OCI-LY3 (cell line): ENCODE measurements around the gene NCDN.

ENCODE experiments used
- H2AFZ ChIP-seq: fragments of 200-600, 300-600 bp; shearing (Covaris generic); 2 replicates; pipeline ENCODE4 v1.6.0; 2014; ENCODE audit warnings: antibody characterized with exemption, low read depth, low read length
- H3K27ac ChIP-seq: fragments of 200-600, 300-600 bp; sonication (generic); 2 replicates; pipeline ENCODE4 v1.5.1; 2014; ENCODE audit warnings: mild to moderate bottlenecking, low read length, moderate library complexity, mixed read lengths
- H3K27me3 ChIP-seq: fragments of 200-600, 300-600 bp; sonication (generic); 2 replicates; pipeline ENCODE4 v1.6.1; 2014; ENCODE audit warnings: low read depth, low read length, mixed read lengths
- H3K36me3 ChIP-seq: fragments of 200-600, 300-600 bp; sonication (generic); replicated peaks from 2 replicates; pipeline ENCODE3; 2014; ENCODE audit warnings: low read depth, low read length, mixed read lengths
- H3K4me1 ChIP-seq: fragments of 300-600, 200-600 bp; sonication (generic); 2 replicates; pipeline ENCODE4 v1.6.1; 2014; ENCODE audit warnings: low read length, mixed read lengths
- H3K4me2 ChIP-seq: fragments of 200-600, 300-600 bp; sonication (generic); 2 replicates; pipeline ENCODE4 v1.6.1; 2014; ENCODE audit warnings: low read length, mixed read lengths
- H3K4me3 ChIP-seq: fragments of 300-600, 200-600 bp; sonication (generic); 2 replicates; pipeline ENCODE4 v1.5.1; 2014; ENCODE audit warnings: antibody characterized with exemption, mild to moderate bottlenecking, low read length, moderate library complexity
- H3K79me2 ChIP-seq: fragments of 300-600, 200-600 bp; shearing (Covaris generic); 2 replicates; pipeline ENCODE4 v1.6.1; 2014; ENCODE audit warnings: mild to moderate bottlenecking, low read length, mixed read lengths
- H3K9ac ChIP-seq: fragments of 300-600, 200-600 bp; shearing (Covaris generic); 2 replicates; pipeline ENCODE4 v1.6.0; 2014; ENCODE audit warnings: mild to moderate bottlenecking, low read length, moderate library complexity
- H3K9me3 ChIP-seq: fragments of 200-600, 300-600 bp; shearing (Covaris generic); 2 replicates; pipeline ENCODE4 v1.6.1; 2014; ENCODE audit warnings: low read length, mixed read lengths; ENCODE audit not compliant: insufficient read depth
- H4K20me1 ChIP-seq: fragments of 200-600, 300-600 bp; sonication (generic); 2 replicates; pipeline ENCODE4 v1.6.1; 2016; ENCODE audit warnings: low read length, mixed read lengths; ENCODE audit not compliant: insufficient read depth
- EZH2phosphoT487 ChIP-seq: fragments of 200-600 bp; shearing (Covaris generic); IDR thresholded peaks from 2 replicates; pipeline ENCODE4 v1.6.1; 2018; ENCODE audit warnings: antibody characterized with exemption, mixed run types, low read depth
- TF ChIP-seq, protein P1 (sequence below): fragments of 200-600, 300-600 bp; sonication (generic); IDR thresholded peaks from 2 replicates; pipeline ENCODE4 v1.5.1; 2014; ENCODE audit warnings: antibody characterized with exemption, low read length, low read depth

The NCDN gene

DNA sequence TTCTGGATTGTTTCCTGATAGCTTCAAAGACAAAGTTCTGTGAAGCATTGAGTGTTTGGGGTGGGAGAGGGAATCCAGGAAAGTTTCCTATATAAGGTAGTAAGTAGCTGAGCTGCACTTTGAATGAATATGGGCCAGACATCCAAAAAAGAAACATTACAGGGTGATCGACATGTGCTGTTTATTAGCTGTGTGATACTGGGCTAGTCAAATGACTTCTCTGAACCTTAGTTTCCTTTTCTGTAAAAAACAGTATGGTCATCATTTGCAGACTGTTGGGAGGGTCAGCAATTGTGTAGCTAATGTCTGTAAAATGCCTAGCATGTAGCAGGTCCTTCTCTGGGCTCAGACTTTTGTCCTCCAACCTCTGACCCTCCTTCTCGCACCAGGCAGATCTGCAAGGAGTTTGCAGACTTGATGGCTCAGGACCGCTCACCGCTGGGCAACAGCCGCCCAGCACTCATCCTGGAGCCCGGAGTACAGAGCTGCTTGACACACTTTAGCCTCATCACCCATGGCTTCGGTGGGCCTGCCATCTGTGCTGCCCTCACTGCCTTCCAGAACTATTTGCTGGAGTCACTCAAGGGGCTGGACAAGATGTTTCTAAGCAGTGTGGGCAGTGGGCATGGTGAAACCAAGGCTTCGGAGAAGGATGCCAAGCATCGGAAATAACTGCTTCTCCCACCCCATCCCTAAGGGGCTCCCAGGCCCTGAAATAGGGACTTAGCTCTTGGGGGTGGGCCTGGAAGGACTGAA is 36.6 kb downstream of the NCDN start:
- no peak overlapping the region for H3K4me3 ChIP-seq
- H3K79me2 ChIP-seq, result no peaks in the 10 kb centered on the region
- H3K27ac ChIP-seq, result no peak overlapping the region
- no peak overlapping the region for H2AFZ ChIP-seq
- no peak overlapping the region for H3K9ac ChIP-seq
- no peaks in the 10 kb centered on the region for H3K27me3 ChIP-seq
- no peaks in the 10 kb centered on the region for H4K20me1 ChIP-seq
- no peaks in the 10 kb centered on the region for H3K4me1 ChIP-seq
- H3K36me3 ChIP-seq, result no peaks in the 10 kb centered on the region
- H3K4me2 ChIP-seq, result no peak overlapping the region
- TF ChIP-seq EZH2phosphoT487, result no peak
- TF ChIP-seq, protein P1, sequence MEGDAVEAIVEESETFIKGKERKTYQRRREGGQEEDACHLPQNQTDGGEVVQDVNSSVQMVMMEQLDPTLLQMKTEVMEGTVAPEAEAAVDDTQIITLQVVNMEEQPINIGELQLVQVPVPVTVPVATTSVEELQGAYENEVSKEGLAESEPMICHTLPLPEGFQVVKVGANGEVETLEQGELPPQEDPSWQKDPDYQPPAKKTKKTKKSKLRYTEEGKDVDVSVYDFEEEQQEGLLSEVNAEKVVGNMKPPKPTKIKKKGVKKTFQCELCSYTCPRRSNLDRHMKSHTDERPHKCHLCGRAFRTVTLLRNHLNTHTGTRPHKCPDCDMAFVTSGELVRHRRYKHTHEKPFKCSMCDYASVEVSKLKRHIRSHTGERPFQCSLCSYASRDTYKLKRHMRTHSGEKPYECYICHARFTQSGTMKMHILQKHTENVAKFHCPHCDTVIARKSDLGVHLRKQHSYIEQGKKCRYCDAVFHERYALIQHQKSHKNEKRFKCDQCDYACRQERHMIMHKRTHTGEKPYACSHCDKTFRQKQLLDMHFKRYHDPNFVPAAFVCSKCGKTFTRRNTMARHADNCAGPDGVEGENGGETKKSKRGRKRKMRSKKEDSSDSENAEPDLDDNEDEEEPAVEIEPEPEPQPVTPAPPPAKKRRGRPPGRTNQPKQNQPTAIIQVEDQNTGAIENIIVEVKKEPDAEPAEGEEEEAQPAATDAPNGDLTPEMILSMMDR, result no peak
- no peaks in the 10 kb centered on the region for H3K9me3 ChIP-seq

DNA sequence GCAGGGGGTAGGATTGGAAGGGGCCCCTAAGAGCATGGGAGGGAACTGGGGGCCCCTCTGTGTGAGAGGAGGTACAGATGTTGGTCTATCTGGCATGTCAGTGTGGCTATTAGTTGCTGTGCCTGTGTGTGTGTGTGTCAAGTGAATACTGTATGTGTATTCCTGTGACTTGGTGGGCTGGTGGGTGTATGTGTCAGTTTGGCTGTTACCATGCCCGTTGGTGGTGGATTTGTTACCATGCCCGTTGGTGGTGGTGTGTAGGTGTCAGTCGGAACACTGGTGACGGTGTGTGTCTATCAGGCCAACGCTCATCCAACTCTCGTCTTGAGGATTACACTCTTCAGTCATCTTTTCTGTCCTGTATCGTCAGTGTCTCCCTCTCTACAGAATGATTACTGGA is 38.1 kb downstream of the NCDN start:
- no peak overlapping the region for H2AFZ ChIP-seq
- TF ChIP-seq, protein P1, result no peak
- TF ChIP-seq EZH2phosphoT487, result no peak
- no peaks in the 10 kb centered on the region for H3K36me3 ChIP-seq
- H3K4me3 ChIP-seq, result no peak overlapping the region
- H3K9me3 ChIP-seq, result no peaks in the 10 kb centered on the region
- H3K27me3 ChIP-seq, result no peaks in the 10 kb centered on the region
- no peaks in the 10 kb centered on the region for H3K4me1 ChIP-seq
- no peak overlapping the region for H3K9ac ChIP-seq
- H4K20me1 ChIP-seq, result no peaks in the 10 kb centered on the region
- no peak overlapping the region for H3K27ac ChIP-seq
- no peak overlapping the region for H3K4me2 ChIP-seq
- H3K79me2 ChIP-seq, result no peaks in the 10 kb centered on the region

DNA sequence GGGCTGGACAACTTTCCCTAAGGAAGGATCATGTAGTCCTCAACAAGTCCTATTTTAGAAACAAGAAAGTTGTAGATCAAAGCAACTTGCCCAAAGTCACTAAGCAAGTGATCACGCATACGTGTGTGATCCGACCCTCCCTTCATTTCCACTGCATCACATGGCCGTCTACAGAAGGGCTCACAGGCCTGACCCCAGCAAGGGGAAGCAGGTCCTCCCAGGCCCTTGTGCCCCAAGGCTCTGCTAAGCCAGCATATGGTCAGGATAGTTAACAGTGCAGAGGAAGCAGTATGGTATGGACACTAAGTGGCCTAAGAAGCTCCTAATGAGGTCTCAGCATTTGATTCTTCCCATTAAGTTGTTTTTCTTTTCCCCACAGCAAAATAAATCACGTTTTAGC is 40.3 kb downstream of the NCDN start:
- H4K20me1 ChIP-seq, result no peaks in the 10 kb centered on the region
- H3K4me1 ChIP-seq, result no peaks in the 10 kb centered on the region
- H3K4me3 ChIP-seq, result no peak overlapping the region
- H3K9me3 ChIP-seq, result no peaks in the 10 kb centered on the region
- TF ChIP-seq EZH2phosphoT487, result no peak
- TF ChIP-seq, protein P1, result no peak
- H3K79me2 ChIP-seq, result no peaks in the 10 kb centered on the region
- H3K27me3 ChIP-seq, result no peaks in the 10 kb centered on the region
- H3K36me3 ChIP-seq, result peaks cover 2% of the 10 kb centered on the region
- no peak overlapping the region for H3K27ac ChIP-seq
- H3K4me2 ChIP-seq, result no peak overlapping the region
- no peak overlapping the region for H2AFZ ChIP-seq
- no peak overlapping the region for H3K9ac ChIP-seq

DNA sequence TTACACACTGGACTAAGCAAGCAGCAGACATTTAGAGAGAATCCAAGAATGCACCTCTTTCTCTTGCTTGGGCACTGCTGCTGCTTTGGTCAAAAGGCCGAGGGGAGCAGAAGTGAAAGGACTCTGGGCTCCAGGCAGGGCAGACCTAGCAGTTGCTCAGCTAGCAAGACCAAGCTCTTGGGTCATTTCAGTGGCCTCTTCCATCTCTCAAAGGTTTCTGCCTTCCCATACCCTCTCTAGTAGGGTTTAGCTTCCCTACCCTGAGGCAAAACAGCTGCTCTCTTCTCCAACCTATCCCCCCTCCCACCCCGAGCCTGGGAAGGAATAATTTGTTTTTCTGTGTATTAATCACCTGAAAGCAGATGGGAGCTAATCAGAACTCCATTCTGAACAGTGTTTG is 41.3 kb downstream of the NCDN start:
- Histone ChIP-seq H3K4me1 (no peaks in the 10 kb centered on the region), H3K27ac (no peak overlapping the region), H3K36me3 (peaks cover 8% of the 10 kb centered on the region), H3K9me3 (no peaks in the 10 kb centered on the region), H2AFZ (no peak overlapping the region), H4K20me1 (no peaks in the 10 kb centered on the region), H3K9ac (no peak overlapping the region), H3K27me3 (no peaks in the 10 kb centered on the region), H3K79me2 (no peaks in the 10 kb centered on the region), H3K4me3 (no peak overlapping the region), H3K4me2 (no peak overlapping the region)
- TF ChIP-seq EZH2phosphoT487, result no peak
- TF ChIP-seq, protein P1, result no peak
